SK-N-SH (cell line): ENCODE data around the gene ZC4H2.

Experiments used
- EP300 ChIP-seq, 2 experiments: IDR thresholded peaks; 2 replicates each; pipeline versions ENCODE4 v1.4.0 to v1.6.1; 2012; ENCODE audit warnings: borderline replicate concordance in 1 of 2, low read depth in 1 of 2, low read length in 1 of 2
- EZH2phosphoT487 ChIP-seq: fragments of 200-600 bp; sonication (generic); IDR thresholded peaks from 2 replicates; pipeline ENCODE4 v1.6.1; 2017; ENCODE audit warnings: low read depth, mixed run types, mild to moderate bottlenecking, antibody characterized with exemption, moderate library complexity, borderline replicate concordance
- MAX ChIP-seq: IDR thresholded peaks from 2 replicates; pipeline ENCODE4 v1.4.0; 2012; ENCODE audit warnings: low read depth
- TAF1 ChIP-seq: IDR thresholded peaks from 2 replicates; pipeline ENCODE4 v1.6.1; 2012; ENCODE audit warnings: low read depth, mild to moderate bottlenecking, low read length, moderate library complexity, borderline replicate concordance
- TCF12 ChIP-seq: IDR thresholded peaks from 2 replicates; pipeline ENCODE4 v1.4.0; 2012
- TEAD4 ChIP-seq: IDR thresholded peaks from 2 replicates; pipeline ENCODE4 v1.4.0; 2012; ENCODE audit warnings: mild to moderate bottlenecking, borderline replicate concordance; ENCODE audit not compliant: insufficient read depth
- USF2 ChIP-seq: fragments of 150-350 bp; IDR thresholded peaks from 2 replicates; pipeline ENCODE4 v1.6.1; 2017; ENCODE audit warnings: antibody characterized with exemption, low read length, low read depth, borderline replicate concordance

- TF ChIP-seq TCF12 (no peak), USF2 (no peak), EP300 (IDR thresholded peaks at IDR 0.05; ENCODE audit: borderline replicate concordance in 1 of 2, low read depth in 1 of 2, low read length in 1 of 2) (no peak), EZH2phosphoT487 (no peak), MAX (no peak), TEAD4 (no peak), TAF1 (no peak)
These were observed 759 bp downstream of the ZC4H2 start for GRCh38 chrX:64975491-64975890.
